GM19239 (cell line): ENCODE data around the gene BTBD9.

Source experiments
- DNase-seq: peaks from one replicate; pipeline ENCODE4 v3.0.0; 2011; ENCODE audit warnings: low spot score; ENCODE audit not compliant: insufficient read length
- FAIRE-seq: peaks from 2 replicates; lab custom pipeline; 2011; peaks lifted over from hg19 to GRCh38; lab: Jason Lieb, UNC

The BTBD9 gene

DNA sequence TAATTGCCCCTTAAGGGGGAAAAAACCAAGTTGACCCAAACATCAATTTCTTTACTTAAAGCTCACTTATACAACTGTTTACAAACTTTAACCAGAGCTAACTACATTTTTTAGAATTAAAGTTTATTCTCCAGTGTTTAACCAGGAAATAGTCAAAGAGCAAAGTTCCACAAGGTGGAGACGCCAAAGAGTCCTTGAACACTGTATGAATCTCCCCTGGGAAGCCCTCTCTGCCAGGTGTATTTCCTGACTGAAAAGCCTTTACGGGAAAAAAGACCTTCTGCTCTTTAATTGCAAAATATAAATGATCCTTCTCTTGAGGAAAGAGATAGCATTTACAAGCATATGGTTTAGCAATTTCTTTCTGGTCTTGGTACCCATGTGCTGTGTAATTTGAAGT lies 36.2 kb downstream of the BTBD9 start:
- no peak for DNase-seq

DNA sequence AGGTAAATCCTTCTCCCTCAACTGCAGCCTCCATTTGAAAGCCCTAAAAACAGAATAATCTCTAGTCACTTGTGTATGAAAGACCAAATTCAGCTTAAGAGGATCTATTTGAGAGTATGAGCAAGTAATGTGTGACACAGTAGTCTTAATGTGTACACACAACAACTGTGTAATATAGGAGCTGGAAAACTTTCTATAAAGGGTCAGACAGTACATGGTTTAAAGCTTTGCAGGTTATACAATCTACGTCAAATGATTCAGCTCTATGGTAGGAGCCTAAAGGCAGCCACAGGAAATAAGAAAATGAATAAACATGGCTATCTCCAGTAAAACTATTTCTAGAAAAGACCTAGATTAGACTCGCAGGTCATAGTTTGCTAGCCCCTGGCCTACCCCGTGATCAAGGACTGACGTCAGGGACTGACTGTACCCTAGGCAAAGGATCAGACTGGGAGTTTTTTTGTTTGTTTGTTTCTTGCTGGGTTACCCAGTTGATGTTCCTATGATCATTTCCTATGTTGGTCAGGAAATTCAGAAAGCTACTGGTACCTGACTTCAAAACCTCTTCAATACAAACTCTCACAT lies 39.7 kb downstream of the BTBD9 start:
- DNase-seq, result no peak
- no peak for FAIRE-seq

More for the DNA sequence above, 36.2 kb downstream of the BTBD9 start:
- no peak for FAIRE-seq

DNA sequence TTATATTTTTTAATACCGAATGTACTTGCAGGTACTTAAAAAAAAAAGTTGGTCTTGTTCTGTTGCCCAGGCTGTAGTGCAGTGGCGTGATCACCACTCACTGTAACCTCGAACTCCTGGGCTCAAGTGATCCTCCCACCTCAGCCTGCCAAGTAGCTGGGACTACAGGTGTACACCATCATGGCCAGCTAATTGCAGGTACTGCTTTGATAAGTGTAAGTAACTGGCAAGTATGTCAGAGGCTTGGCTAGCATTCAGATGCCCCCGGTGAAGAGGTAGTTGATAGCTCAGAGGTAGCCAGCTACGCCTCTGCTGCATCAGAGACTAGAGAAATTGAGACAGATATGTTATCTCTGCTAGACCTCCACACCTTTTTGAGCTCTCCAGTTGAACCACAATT lies 40.5 kb downstream of the BTBD9 start:
- FAIRE-seq, result no peak

DNA sequence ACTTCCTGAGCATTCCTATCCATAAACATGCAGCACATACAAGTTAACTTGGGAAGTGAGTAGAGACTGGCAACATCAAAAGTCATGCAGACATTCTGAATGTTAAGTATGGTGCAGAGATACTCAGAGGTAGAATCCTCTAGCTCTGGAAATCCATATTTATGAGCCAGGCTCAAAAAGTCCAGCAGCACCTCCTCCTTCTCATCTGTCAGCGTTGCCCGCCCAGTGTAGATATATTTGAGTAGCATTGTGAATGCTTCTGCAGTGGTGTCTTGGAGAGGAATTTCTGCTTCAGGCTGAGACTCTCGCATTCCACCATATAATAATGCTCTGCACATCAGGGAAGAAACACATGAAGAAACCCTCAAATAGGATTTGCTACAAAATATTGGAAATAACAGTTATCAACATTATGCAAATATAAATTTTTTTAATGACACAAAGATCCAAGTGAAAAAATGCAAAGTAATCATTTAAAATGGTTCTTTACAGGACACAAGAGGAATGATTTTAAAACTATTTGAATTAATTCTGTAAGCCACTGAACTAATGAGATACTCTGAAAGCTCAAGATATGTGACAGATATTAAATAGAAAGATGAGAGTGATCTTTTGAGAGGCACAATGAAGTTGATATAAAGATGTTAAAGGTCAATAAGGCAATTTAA lies 45.6 kb downstream of the BTBD9 start:
- FAIRE-seq (no peak), DNase-seq (no peak)

More for the DNA sequence above, 40.5 kb downstream of the BTBD9 start:
- no peak for DNase-seq

DNA sequence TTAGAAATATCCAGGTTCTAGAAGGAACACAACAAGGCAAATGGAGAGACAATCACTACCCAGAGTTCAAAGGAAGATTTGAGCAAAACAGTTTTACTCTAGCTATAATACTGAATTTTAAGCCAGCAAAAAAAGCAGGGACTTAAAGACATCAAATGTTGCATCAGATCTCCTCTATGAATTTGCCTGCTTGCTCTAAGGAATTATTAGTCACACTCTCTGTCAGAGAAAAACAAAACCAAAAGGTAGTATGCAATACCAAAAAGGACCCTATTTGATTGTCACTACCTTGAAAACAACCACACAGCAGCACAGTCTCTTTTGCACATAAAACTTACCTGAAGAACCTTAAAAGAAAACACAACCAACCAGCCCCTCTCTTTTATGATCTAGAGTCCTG lies 46.3 kb downstream of the BTBD9 start:
- DNase-seq (no peak), FAIRE-seq (no peak)

DNA sequence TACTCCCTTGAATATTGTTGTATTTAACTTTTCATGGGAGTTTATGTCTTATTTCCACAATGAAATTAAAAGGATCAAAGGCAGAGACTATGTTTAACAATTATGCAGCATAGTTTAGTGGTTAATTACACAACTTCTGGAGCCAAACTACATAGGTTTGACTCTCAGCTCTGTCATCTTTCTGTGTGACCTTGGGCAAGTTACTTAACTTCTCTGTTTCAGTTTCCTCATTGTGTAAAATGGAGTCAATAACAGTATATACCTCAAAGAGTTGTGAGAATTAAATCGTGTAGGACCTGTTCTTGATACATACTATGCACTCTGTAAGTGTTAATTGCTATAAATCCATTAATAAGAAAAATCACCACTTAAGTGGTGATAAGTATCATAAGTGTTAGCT lies 48.3 kb downstream of the BTBD9 start:
- DNase-seq (no peak), FAIRE-seq (no peak)

DNA sequence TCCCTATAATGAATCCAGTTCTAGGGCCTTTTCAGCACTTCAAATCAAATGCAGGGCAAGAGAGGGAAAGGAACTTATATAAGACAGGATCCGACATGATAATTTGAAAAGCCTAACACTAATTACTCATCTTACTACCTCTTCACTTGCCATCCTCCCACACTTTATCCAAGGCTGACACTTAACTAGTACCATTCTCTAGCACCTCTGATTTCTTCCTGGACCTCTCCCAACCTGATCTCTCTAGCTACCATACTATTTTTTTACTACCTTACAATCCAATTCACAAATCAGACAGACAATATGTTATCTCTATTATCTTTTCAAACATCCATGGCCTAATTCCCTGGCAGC lies 50.4 kb downstream of the BTBD9 start:
- DNase-seq, result no peak
- FAIRE-seq, result no peak

DNA sequence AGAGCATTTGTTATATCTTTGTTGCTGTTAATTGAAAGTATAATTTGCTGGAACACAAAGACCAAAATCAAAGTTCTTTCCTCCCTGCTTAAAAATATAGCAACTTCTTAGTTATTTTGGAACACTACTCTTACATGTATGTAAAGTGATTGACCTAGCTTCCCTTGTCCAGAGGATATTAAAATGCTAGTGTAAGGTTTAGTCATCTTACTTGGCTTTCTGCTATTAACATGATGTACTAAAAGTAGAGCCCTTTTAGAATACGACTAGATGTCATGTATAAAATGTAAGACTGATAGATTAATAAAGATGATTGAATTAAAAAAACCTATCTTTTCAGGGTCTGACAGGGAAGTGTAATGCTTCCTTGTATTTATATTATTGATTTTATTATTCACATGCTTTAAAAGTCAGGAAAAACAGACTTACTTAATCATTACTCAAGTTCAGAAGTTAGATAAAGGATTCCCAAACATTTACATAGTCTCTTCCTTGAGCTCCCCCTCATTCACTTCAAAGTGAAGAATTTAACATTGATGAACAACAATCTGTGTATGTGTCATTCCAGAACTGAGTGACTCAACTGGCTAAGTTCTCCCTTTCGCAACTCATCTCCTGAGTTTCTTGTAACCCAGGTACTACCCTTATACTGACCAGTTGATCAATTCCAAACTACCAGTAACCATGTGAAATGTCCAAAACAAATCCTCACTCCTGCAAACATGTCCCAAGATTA lies 50.9 kb downstream of the BTBD9 start:
- no peak for DNase-seq
- no peak for FAIRE-seq

DNA sequence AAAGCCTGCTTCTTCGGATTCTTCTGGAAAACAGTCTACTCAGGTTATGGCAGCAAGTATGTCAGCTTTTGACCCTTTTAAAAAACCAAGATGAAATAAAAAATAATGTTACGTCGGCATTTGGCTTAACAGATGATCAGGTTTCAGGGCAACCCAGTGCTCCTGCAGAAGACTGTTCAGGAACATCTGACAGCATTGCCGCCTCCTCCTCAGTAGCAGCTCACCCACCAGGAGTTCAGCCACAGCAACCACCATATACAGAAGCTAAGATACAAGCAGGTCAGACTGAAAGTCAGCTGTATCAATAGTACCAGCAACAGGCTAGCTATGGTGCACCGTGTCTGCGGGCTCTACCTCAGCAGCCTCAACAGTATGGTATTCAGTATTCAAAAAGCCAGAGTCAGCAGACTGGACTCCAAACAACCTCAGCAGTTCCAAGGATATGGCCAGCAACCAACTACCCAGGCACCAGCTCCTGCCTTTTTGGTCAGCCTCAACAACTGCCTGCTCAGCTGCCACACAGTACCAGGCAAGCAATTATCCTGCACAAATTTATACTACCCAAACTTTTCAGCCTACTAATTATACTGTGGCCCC lies 51.9 kb downstream of the BTBD9 start:
- DNase-seq, result no peak
- no peak for FAIRE-seq

DNA sequence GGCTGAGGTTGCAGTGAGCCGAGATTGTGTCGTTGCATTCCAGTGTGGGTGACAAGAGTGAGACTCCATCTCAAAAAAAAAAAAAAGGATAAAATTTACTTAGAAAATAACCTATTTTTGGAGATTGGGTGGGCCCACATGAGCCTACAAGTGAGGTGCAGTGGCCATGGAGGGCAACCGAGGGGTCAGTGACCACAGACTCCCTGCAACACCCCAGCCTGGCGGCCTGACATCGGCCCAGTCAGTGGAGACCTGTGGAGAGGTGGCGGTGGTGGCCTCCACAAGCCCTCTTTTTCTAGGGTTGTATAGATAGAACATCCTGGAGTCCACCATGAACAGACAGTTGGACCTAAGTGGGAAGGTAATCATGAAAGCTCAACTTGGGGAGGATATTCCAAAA lies 52.7 kb downstream of the BTBD9 start:
- no peak for DNase-seq
- FAIRE-seq, result no peak

DNA sequence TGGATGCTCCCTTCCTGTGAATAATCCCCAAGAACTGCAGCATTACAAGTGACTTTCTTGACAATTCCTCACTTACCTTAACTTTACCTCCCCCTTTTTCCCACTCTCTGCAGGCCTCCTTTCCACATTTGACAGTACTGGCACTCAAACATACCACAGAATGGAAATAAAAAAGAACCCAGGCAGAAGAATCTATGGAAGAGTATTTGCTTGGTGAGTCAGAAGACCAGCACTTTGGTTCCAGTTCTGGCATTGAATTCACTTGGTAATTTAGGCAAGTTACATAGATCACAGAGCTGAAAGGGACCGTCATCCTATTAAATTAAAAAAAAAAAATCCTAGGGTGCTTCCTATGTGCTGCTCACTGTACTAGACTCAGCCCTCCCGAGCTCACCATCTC lies 55.0 kb downstream of the BTBD9 start:
- FAIRE-seq, result no peak

DNA sequence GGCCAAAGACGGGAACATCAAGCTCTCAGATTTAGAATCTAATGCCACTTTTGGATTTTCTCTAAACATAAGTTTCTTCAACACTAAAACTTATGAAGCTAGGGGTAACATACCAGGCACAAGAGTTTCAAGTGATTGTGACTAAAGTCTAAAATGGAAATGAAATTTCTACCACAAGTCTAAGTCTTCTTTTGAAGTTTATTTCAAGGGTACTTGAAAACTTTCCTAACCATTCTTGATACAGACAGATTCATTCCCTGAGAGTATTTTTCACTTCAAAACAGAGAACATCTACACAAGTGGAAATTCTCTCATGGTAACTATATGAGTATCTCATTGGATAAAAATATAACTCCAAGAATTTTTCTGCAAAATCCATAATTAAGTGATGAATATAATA lies 56.2 kb downstream of the BTBD9 start:
- no peak for DNase-seq
- no peak for FAIRE-seq

More for the DNA sequence above, 55.0 kb downstream of the BTBD9 start:
- no peak for DNase-seq

DNA sequence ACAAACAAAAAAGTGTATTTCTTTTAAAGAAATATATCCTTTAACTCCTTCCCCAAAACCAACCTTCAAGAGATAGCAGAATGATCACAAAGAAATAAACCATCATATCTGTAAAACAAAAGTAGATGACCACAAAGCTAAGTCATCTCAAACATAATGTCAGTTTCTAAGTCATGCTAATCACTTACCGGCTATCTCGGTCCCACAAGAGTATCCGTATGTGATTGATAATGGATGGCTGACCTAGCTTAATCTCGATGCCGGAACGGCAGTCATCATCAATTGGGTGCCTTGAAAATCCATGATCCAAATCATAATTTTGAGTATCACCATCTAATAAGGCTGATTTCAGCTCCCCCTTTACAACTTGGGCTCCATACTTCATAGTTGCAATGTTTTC lies 59.7 kb downstream of the BTBD9 start:
- FAIRE-seq, result no peak

DNA sequence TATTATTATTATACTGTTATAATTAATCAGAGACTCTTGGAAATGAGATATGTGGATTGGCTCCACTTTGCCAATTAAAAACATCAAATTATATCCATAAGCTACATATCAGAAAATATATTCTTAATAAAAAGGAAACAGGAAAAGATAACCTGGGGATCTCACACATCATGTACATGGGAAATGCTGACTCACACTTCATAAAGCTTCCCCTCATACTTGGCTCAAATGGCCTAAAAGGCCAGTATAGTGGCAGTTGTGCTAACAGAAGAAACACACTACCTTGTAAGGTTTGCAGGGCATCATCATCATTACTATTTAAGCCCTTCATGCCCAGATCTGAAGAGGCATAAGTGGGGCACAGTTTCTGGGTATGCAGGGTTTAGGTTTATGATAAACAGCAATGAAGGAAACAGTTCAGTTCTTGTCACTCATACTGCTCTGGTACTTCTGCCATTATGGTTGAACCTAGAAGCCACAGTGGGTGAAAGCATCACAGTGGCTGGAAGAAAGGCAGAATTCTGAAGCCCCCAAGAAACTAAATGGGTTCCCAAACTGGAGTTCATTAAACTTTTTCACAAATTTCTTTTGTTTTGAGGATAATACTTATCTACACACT lies 60.6 kb downstream of the BTBD9 start:
- FAIRE-seq (no peak), DNase-seq (no peak)

More for the DNA sequence above, 59.7 kb downstream of the BTBD9 start:
- DNase-seq, result no peak

DNA sequence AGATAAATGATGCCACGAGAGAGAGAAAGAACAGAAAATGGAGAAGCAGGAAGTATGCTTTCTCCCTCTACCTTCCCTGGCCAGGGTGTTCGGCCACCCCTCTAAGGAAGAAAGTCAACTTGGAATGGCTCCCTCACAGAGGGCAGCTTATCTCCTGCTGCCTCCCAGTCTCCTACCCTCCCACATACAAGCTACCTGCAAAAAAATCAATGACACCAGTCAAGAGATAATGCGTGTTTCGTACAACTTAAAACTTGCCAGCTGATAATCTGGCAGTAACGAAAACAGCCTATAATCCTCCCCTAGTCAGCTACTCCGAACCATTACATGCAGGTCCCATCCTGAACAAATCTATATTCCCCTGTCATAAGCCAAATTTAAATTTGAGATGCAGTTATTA lies 61.7 kb downstream of the BTBD9 start:
- no peak for FAIRE-seq
- DNase-seq, result no peak

DNA sequence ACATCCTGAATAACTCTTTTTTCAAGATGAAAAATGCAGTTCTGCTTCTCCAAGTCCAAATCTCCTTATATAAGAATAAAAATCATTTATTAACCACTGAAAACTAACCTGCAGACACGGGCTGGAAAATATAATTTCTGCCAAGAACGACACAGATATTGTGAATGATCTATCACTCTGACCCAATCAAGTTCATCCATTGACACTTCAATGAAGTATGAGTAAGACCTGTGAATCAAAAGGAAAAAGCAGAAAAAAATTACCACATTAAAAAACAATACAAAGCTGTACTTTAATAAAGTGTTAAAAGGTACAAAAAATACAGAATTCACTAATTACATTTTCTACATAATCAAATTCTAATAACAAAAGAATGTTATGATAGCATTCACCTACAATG lies 62.2 kb downstream of the BTBD9 start:
- FAIRE-seq, result no peak

DNA sequence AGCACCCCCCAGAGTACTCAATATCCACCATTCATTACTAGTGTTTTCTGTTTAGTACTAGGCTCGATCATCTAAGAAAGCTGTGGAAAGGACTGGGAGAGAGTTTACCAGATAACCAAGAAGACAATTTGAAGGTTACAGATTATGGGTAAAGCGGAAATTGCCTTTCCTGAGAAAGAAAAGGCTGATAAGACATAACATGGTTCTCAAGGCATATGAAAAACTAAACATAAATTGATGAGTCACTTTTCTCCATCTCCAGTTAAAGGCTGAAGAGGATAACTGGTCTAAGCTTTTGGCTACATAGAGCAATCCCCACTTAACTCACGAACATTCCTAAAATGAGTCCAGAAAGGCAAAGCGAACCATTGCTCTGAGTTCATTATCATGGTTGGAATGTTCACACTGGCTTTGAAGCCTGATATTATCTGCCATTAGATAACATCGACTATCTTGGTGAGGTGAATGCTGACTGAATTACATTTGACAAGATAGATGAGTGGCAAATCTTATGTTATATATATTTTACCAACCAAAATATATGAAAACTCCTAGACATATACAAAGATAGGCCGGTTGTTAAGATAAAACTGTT lies 65.8 kb downstream of the BTBD9 start:
- FAIRE-seq (no peak), DNase-seq (no peak)

More for the DNA sequence above, 62.2 kb downstream of the BTBD9 start:
- DNase-seq, result no peak

DNA sequence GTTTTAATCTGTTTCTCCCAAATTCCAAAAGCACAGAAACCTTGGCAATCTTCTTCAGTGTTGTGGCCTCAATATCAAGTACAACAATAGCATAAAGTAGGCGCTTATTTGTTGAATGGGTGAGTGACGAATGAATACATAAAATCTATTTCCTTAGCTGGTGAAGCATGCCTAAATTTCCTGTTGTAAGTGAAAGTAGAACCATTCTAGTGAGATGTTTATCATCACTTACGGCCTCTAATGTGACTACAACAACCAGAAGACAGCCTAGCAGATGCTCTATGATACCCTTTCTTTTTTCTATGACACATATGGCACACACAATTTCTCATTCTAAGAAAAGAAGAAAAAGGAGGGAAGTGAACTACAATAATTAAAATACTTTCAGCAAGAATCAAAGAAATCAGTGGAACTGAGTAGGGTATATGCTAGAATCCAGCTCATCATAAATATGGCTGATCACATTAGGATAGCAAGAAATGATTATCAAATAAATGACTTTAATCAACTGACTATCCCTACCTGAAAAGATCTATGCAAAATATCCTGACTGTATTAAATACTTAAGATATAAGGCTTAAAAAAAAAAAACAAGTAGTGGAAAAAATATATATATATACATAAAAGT lies 67.4 kb downstream of the BTBD9 start:
- DNase-seq (no peak), FAIRE-seq (peak; percentile 85)

DNA sequence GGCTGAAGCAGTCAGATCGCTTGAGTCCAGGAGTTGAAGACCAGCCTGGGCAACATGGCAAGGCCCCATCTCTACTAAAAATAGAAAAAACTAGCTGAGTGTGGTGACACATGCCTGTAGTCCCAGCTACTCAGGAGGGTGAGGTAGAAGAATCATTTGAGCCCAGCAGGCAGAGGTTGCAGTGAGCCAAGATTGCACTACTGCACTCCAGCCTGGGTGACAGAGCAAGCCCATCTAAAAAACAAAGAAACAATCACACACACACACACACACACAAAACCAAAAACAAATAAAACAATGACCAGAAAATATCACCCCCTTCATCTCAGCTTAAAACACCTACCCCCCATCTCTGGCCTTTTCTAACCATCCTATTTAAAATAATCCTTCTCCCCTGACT lies 68.0 kb downstream of the BTBD9 start:
- no peak for DNase-seq
- FAIRE-seq, result no peak

DNA sequence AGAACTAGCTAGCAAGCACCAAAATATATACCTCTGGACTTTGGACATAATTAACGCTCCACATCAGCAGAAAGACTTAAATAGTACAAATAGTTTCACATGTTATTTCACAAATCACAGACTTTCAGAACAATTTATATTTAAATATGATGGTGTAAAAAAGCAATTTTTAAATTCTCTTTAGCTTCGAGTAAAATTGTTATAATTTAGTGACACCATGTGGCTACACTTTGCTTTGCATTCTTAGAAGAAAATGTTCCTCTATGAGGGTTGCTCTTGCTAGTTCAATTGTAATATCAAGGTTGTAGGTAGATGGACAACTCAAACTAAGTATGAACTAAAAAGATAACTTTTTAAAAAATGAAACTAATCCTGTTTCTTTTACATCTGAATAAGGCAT lies 69.0 kb downstream of the BTBD9 start:
- FAIRE-seq, result peak; percentile 70
- DNase-seq, result no peak
